Adrenal gland (tissue), 12 donors: ENCODE data around the gene MOB3B. TPM values are rescaled to one million over a fixed set of nuclear protein-coding genes. Genes with fewer than 3 reads are reported as not detected.

Experiments
- DNase-seq, 7 donors: peaks; one replicate each; pipeline ENCODE4 v3.0.0-alpha.2; 2019 to 2020
- H3K27ac ChIP-seq, 5 donors: fragments of 200-600 bp; sonication (generic) in 4 of 5; 1 replicate in 3 of 5; 2 replicates in 2 of 5; pipeline versions ENCODE4 v1.5.1 to v1.8.0; 2016 to 2020; ENCODE audit warnings: mild to moderate bottlenecking in 1 of 5
- H3K27me3 ChIP-seq: fragments of 200-600 bp; 2 replicates; pipeline ENCODE4 v1.8.0; 2021
- H3K36me3 ChIP-seq, 2 donors: fragments of 200-600 bp; replicated peaks in 1 of 2; 1 replicate in 1 of 2; 2 replicates in 1 of 2; pipeline versions ENCODE4 v1.5.1 to v1.8.0; 2018 to 2022
- H3K4me1 ChIP-seq, 2 donors: fragments of 200-600 bp; replicated peaks in 1 of 2; 1 replicate in 1 of 2; 2 replicates in 1 of 2; pipeline versions ENCODE4 v1.5.1 to v1.8.0; 2018 to 2021
- H3K4me3 ChIP-seq, 4 donors: fragments of 200-600 bp; sonication (generic) in 3 of 4; one replicate each; pipeline ENCODE4 v1.5.1; 2016 to 2018
- H3K9me3 ChIP-seq, 3 donors: fragments of 200-600 bp; sonication (generic) in 1 of 3; replicated peaks in 1 of 3; 1 replicate in 2 of 3; 2 replicates in 1 of 3; pipeline versions ENCODE4 v1.5.1 to v1.8.0; 2016 to 2021
- POLR2A ChIP-seq, 2 donors: fragments of 450-650 bp; IDR thresholded peaks; one replicate each; pipeline ENCODE4 v1.6.1; 2017; ENCODE audit warnings: antibody characterized with exemption in 2 of 2, mild to moderate bottlenecking in 2 of 2, moderate library complexity in 1 of 2
- WGBS, 4 donors: extraction: QIAGEN DNeasy Blood & Tissue Kit in 2 of 4; methylation state at CpG; one replicate each; pipeline versions ENCODE4 v1.1.5 to v1.1.7; 2013 to 2017; 5-methylcytosine and 5-hydroxymethylcytosine counted together
- intact Hi-C, 2 donors: fragments of 100-400 bp; cut with DNase I; formaldehyde crosslinking; loops; one replicate each; pipeline versions ENCODE4 v1.14.1 to v1.15.0; 2022 to 2023
- polyA plus RNA-seq, 3 donors: library from polyadenylated mRNA; stranded (reverse); fragments of 200-250 nt in 2 of 3; fragments of 350-450 nt in 1 of 3; fragmentation: Illumina TruSeq in 1 of 3; extraction: RNeasy Lipid Tissue Mini Kit (QIAGEN cat#74804) in 1 of 3; gene quantifications; one replicate each; pipeline ENCODE4 v1.2.3, GENCODE V29; 2013 to 2014
- total RNA-seq, 9 donors: library from RNA; depleted of rRNA in 4 of 9; stranded (reverse); fragments of >200 nt in 4 of 9; fragments of 120-200 nt in 1 of 9; fragmentation: NEBNext Ultra II Directional in 1 of 9; extraction: Animal tissue kit (Norgen Biotek cat#: 25700) in 1 of 9; gene quantifications; one replicate each; pipeline versions ENCODE4 v1.1.0 to v1.2.4, GENCODE V29; 2013 to 2023
- TF ChIP-seq, protein P1 (sequence below), 6 experiments: fragments of 450-650 bp in 4 of 6; fragments of 200-600 bp in 2 of 6; sonication (generic) in 1 of 6; IDR thresholded peaks; 1 replicate in 5 of 6; 2 replicates in 1 of 6; pipeline versions ENCODE4 v1.5.1 to v1.8.0; 2016 to 2021; ENCODE audit warnings: antibody characterized with exemption in 6 of 6, mild to moderate bottlenecking in 2 of 6, moderate library complexity in 1 of 6
- donor health status: healthy with polysubstance abuse.
- donor health status: Bipolar disorder and iron deficiency.
- donor health status: DM: yes; HTN: yes; CAD: no.
- donor health status: DM: no; HTN: no; CAD: no.
- donor health status: DM: no; HTN: no; CAD: no.
- donor health status: DM: yes; HTN: yes; CAD: no.

MOB3B gene
- total and polyA plus RNA-seq, 12 donors = 1.3 to 9.0 (median 3.4) TPM

DNA sequence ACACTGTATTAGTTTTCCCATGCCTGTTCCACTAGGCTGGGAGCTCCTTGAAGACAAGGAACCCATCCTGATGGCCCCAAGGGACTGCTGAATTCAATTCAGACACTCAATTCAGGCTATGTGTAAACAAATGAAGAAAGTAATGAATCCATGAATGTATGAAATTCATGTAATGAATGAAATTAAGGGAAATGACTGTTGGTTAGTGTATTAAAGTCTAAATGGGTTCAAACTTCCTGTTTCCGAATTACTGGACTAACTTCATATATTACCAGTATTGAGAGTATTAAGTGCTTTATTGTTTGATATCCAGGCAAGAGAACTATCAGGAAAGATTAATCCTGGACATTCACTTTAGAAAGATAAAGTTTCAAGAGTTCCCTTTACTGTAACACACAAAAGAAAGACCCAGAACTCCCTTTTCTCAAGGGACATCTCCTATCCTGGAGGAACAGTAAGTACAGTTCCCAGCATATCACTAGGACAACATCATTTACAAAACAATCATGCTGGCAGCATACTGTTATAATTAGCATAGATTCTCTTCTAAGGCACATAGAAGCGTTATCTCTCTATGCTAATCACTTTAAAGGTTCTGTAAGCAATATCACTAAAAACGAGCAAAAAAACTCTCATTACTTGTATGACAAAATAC is 34.0 kb downstream of the MOB3B start:
- Histone ChIP-seq H3K4me1 (peaks cover 0 to 12% of the 10 kb centered on the region in 2 donors), H3K36me3 (no peaks in the 10 kb centered on the region), H3K27me3 (no peaks in the 10 kb centered on the region), H3K27ac (no peak overlapping the region), H3K4me3 (no peak overlapping the region), H3K9me3 (no peaks in the 10 kb centered on the region)
- TF ChIP-seq, protein P1, sequence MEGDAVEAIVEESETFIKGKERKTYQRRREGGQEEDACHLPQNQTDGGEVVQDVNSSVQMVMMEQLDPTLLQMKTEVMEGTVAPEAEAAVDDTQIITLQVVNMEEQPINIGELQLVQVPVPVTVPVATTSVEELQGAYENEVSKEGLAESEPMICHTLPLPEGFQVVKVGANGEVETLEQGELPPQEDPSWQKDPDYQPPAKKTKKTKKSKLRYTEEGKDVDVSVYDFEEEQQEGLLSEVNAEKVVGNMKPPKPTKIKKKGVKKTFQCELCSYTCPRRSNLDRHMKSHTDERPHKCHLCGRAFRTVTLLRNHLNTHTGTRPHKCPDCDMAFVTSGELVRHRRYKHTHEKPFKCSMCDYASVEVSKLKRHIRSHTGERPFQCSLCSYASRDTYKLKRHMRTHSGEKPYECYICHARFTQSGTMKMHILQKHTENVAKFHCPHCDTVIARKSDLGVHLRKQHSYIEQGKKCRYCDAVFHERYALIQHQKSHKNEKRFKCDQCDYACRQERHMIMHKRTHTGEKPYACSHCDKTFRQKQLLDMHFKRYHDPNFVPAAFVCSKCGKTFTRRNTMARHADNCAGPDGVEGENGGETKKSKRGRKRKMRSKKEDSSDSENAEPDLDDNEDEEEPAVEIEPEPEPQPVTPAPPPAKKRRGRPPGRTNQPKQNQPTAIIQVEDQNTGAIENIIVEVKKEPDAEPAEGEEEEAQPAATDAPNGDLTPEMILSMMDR (IDR thresholded peaks at IDR 0.05) = no peak
- TF ChIP-seq POLR2A (IDR thresholded peaks at IDR 0.05) = no peak
- intact Hi-C loops = no loop called here
- DNase-seq = no peak
- 67 to 77% (median 70%) methylated on average over 3 of the region's 3 CpGs for WGBS, 4 donors

- TF ChIP-seq POLR2A (IDR thresholded peaks at IDR 0.05) = no peak
- TF ChIP-seq, protein P1 (IDR thresholded peaks at IDR 0.05) = no peak
- H3K4me3 ChIP-seq = no peak overlapping the region
- intact Hi-C loops = no loop called here
- H3K36me3 ChIP-seq = no peaks in the 10 kb centered on the region
- no peaks in the 10 kb centered on the region for H3K4me1 ChIP-seq
- H3K27me3 ChIP-seq = no peaks in the 10 kb centered on the region
- 50 to 57% (median 55%) methylated on average over 1 of the region's 1 CpG for WGBS, 4 donors
- H3K9me3 ChIP-seq = no peaks in the 10 kb centered on the region
- H3K27ac ChIP-seq = no peak overlapping the region
- peak in 1 of 7 donors; percentile 14 for DNase-seq
Measured at GRCh38 chr9:27491154-27491553, 38.5 kb downstream of the MOB3B start.

- no peaks in the 10 kb centered on the region for H3K36me3 ChIP-seq
- H3K27ac ChIP-seq = no peak overlapping the region
- H3K9me3 ChIP-seq = no peaks in the 10 kb centered on the region
- H3K4me3 ChIP-seq = no peak overlapping the region
- intact Hi-C loops = no loop called here
- TF ChIP-seq POLR2A (IDR thresholded peaks at IDR 0.05) = no peak
- TF ChIP-seq, protein P1 (IDR thresholded peaks at IDR 0.05) = no peak
- H3K4me1 ChIP-seq = no peaks in the 10 kb centered on the region
- 85 to 92% (median 89%) methylated on average over 5 of the region's 5 CpGs for WGBS, 4 donors
- DNase-seq = no peak
- no peaks in the 10 kb centered on the region for H3K27me3 ChIP-seq
Measured at GRCh38 chr9:27489087-27489876, 40.3 kb downstream of the MOB3B start.

DNA sequence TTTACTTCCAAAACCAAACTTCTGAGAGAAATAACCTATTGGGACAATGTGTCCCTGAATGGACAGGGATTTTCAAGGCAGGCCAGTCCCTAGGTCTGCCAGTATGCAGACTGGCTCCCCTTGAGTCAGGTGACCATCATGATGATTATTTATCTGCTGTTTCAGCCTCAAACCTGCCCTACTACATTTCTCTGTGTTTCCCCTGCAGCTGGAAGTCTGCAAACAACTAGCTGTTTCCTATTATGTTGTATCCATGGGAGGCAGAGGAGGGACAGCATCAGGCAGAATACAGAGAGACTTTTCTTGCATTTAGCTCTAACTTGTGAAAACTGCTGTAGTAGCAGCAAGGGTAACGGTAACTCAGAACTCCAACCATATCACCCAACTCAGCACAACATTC is 41.7 kb downstream of the MOB3B start:
- 89 to 100% (median 97%) methylated on average over 1 of the region's 1 CpG for WGBS, 4 donors
- intact Hi-C loops = no loop called here

More for the DNA sequence above, 41.7 kb downstream of the MOB3B start:
- TF ChIP-seq, protein P1 (IDR thresholded peaks at IDR 0.05) = no peak
- TF ChIP-seq POLR2A (IDR thresholded peaks at IDR 0.05) = no peak
- H3K27ac ChIP-seq = no peak overlapping the region
- H3K9me3 ChIP-seq = no peaks in the 10 kb centered on the region
- H3K4me3 ChIP-seq = no peak overlapping the region
- DNase-seq = no peak
- H3K27me3 ChIP-seq = no peaks in the 10 kb centered on the region
- no peaks in the 10 kb centered on the region for H3K4me1 ChIP-seq
- H3K36me3 ChIP-seq = no peaks in the 10 kb centered on the region
